AG09309 (cell line): Measurements from ENCODE around the gene CACNA1F.
A peak's percentile ranks its signal among the peaks of the same experiment; 100 is the strongest.

Experiments used
- DNase-seq: peaks from one replicate; pipeline ENCODE4 v3.0.0-alpha.2; 2010; ENCODE audit warnings: low read depth
- H3K4me3 ChIP-seq: 2 replicates; pipeline ENCODE4 v1.5.1; 2011; ENCODE audit warnings: mild to moderate bottlenecking, low read depth, low read length, moderate library complexity; ENCODE audit not compliant: control insufficient read depth
- CTCF ChIP-seq: IDR thresholded peaks from 2 replicates; pipeline ENCODE4 v1.5.1; 2011; ENCODE audit warnings: mild to moderate bottlenecking, low read depth, low read length, inconsistent platforms; ENCODE audit not compliant: insufficient read depth, control insufficient read depth; ENCODE audit errors: missing control alignments

The CACNA1F gene

GRCh38 chrX:49273181-49273727, 40.1 kb upstream of the CACNA1F start:
- H3K4me3 ChIP-seq, result no peak overlapping the region
- DNase-seq, result no peak
- TF ChIP-seq CTCF, result no peak

GRCh38 chrX:49272421-49272820, 39.3 kb upstream of the CACNA1F start:
- no peak for DNase-seq
- no peak overlapping the region for H3K4me3 ChIP-seq
- no peak for TF ChIP-seq CTCF

- no peak overlapping the region for H3K4me3 ChIP-seq
- no peak for TF ChIP-seq CTCF
- no peak for DNase-seq
Measured at GRCh38 chrX:49271341-49271740, 38.2 kb upstream of the CACNA1F start.

- DNase-seq, result no peak
- TF ChIP-seq CTCF, result no peak
- peak overlapping the region; percentile 56 for H3K4me3 ChIP-seq
Measured at GRCh38 chrX:49270249-49270921, 37.2 kb upstream of the CACNA1F start.

- peak within 1 kb of the TSS; percentile 58 for H3K4me3 ChIP-seq
- no peak for DNase-seq
- TF ChIP-seq CTCF, result no peak
Measured at GRCh38 chrX:49269767-49270248, 36.7 kb upstream of the CACNA1F start, which contains the start of gene PPP1R3F. PPP1R3F (plus strand) TSS chrX:49269793; CDS start chrX:49269870, 77 bp downstream.

- peak; percentile 95 for DNase-seq
- TF ChIP-seq CTCF, result no peak
- H3K4me3 ChIP-seq, result peak overlapping the region; percentile 58
Measured at GRCh38 chrX:49269010-49269766, 36.0 kb upstream of the CACNA1F start.
